Measurements from ENCODE around the gene NFYA. TPM values are rescaled to one million over a fixed set of nuclear protein-coding genes. Genes with fewer than 3 reads are reported as not detected.

NFYA gene
- total RNA-seq, 1 experiment from 2014 or later: 28.7 TPM

DNA sequence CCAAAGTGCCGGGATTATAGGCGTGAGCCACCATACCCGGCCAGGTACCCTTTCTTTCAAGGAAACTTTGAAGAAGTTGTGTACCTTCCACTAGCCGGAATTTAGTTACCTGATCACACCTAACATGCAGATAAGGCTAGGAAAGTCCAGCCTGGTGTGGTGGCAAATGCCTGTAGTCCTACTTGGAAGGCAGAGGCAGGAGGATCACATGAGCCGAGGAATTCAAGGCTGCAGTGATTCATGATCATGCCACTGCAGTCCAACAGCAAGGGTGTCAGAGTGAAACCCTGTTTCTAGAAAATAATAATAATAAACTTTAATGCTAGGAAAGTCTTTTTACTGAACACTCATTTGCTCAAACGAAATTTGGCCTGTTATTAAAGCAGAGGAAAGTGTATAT lies 21.0 kb downstream of the NFYA start:
- POLR2A ChIA-PET: interaction anchor here (0.7 kb wide), 1 partner anchor 106 kb away, joined by 3 read pairs; no protein-coding TSS in a partner anchor
- no peaks in the 10 kb centered on the region for H3K4me1 ChIP-seq (ENCODE audit: control insufficient read depth in 1 of 2, insufficient read depth in 2 of 2, low read length in 2 of 2)
- no peak for ATAC-seq

More for the DNA sequence above, 21.0 kb downstream of the NFYA start:
- no peak overlapping the region for H3K4me3 ChIP-seq (replicated peaks in 1 of 2; ENCODE audit: low read depth in 1 of 2, low read length in 2 of 2)
- H3K36me3 ChIP-seq (ENCODE audit: control insufficient read depth in 1 of 2, insufficient read depth in 2 of 2, low read length in 2 of 2): peaks cover 55 to 65% of the 10 kb centered on the region in 2 experiments
- RAD21 ChIA-PET (ENCODE audit: low non-redundant PET in 1 of 2, low total read pairs in 2 of 2, uncharacterized antibody in 2 of 2, unreplicated experiment in 2 of 2): no interaction called here
- H3K9me3 ChIP-seq (ENCODE audit: control insufficient read depth in 1 of 2, insufficient read depth in 1 of 2, low read depth in 1 of 2, low read length in 2 of 2): no peaks in the 10 kb centered on the region
- H3K9ac ChIP-seq (ENCODE audit: low read length): no peak overlapping the region
- CTCF ChIA-PET: no interaction called here
- no peaks in the 10 kb centered on the region; the same call in 1 of the 2 replicates for H3K79me2 ChIP-seq (ENCODE audit: insufficient read depth, low read length)
- TF ChIP-seq, protein P1, sequence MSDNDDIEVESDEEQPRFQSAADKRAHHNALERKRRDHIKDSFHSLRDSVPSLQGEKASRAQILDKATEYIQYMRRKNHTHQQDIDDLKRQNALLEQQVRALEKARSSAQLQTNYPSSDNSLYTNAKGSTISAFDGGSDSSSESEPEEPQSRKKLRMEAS (IDR thresholded peaks at IDR 0.05): no peak
- TF ChIP-seq CBX3 (IDR thresholded peaks at IDR 0.05; ENCODE audit: low read depth) (no peak), EGR1 (IDR thresholded peaks at IDR 0.05; ENCODE audit: low read depth) (no peak), POLR2A (IDR thresholded peaks at IDR 0.05; ENCODE audit: borderline replicate concordance, extremely low read depth, insufficient read depth, insufficient read length) (no peak), EZH2 (IDR thresholded peaks at IDR 0.05) (no peak), SRF (IDR thresholded peaks at IDR 0.05; ENCODE audit: low read depth) (no peak)
- TF ChIP-seq, protein P2, sequence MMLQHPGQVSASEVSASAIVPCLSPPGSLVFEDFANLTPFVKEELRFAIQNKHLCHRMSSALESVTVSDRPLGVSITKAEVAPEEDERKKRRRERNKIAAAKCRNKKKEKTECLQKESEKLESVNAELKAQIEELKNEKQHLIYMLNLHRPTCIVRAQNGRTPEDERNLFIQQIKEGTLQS (IDR thresholded peaks at IDR 0.05): no peak
- TF ChIP-seq, protein P3, sequence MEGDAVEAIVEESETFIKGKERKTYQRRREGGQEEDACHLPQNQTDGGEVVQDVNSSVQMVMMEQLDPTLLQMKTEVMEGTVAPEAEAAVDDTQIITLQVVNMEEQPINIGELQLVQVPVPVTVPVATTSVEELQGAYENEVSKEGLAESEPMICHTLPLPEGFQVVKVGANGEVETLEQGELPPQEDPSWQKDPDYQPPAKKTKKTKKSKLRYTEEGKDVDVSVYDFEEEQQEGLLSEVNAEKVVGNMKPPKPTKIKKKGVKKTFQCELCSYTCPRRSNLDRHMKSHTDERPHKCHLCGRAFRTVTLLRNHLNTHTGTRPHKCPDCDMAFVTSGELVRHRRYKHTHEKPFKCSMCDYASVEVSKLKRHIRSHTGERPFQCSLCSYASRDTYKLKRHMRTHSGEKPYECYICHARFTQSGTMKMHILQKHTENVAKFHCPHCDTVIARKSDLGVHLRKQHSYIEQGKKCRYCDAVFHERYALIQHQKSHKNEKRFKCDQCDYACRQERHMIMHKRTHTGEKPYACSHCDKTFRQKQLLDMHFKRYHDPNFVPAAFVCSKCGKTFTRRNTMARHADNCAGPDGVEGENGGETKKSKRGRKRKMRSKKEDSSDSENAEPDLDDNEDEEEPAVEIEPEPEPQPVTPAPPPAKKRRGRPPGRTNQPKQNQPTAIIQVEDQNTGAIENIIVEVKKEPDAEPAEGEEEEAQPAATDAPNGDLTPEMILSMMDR (IDR thresholded peaks at IDR 0.05 in 2 of 3, conservative IDR thresholded peaks at IDR 0.05 in 1 of 3; ENCODE audit: borderline replicate concordance in 1 of 3, insufficient read depth in 1 of 3, low read depth in 2 of 3, low read length in 2 of 3): no peak
- intact Hi-C loops (cut with micrococcal nuclease): no loop called here
- no peaks in the 10 kb centered on the region for H3K27me3 ChIP-seq (ENCODE audit: insufficient read depth, low read length)
- no peak for DNase-seq (ENCODE audit: low read depth, low spot score)
- H2AFZ ChIP-seq (ENCODE audit: low read depth, low read length, poor library complexity, severe bottlenecking): no peak overlapping the region
- H3K4me2 ChIP-seq (ENCODE audit: low read length): no peak overlapping the region
- H3K27ac ChIP-seq (ENCODE audit: low read depth, low read length): no peak overlapping the region
- no peaks in the 10 kb centered on the region for H4K20me1 ChIP-seq (ENCODE audit: insufficient read depth)
- H3K9me2 ChIP-seq (ENCODE audit: insufficient read depth): no peaks in the 10 kb centered on the region
- BruUV-seq (replicated peaks): no TSS peak

Measured in HCT116 (cell line).